GM06990 (cell line): ENCODE measurements around the gene HSF4.

Experiments
- DNase-seq: peaks from one replicate; pipeline ENCODE4 v3.0.0-alpha.2; 2011; ENCODE audit not compliant: insufficient read length; ENCODE audit errors: extremely low read depth
- H3K27me3 ChIP-seq: replicated peaks from 2 replicates; pipeline ENCODE4 v1.6.0; 2011; ENCODE audit warnings: low read length; ENCODE audit not compliant: control insufficient read depth, insufficient read depth
- H3K36me3 ChIP-seq: 2 replicates; pipeline ENCODE4 v1.5.1; 2011; ENCODE audit warnings: low read length; ENCODE audit not compliant: control insufficient read depth, insufficient read depth
- H3K4me3 ChIP-seq: replicated peaks from 2 replicates; pipeline ENCODE4 v1.5.1; 2011; ENCODE audit warnings: low read depth, mild to moderate bottlenecking, control low read depth, low read length
- CTCF ChIP-seq: IDR thresholded peaks from 2 replicates; pipeline ENCODE4 v1.5.1; 2011; ENCODE audit warnings: low read length, control low read depth, mild to moderate bottlenecking, inconsistent platforms; ENCODE audit not compliant: insufficient read depth, poor library complexity, severe bottlenecking

HSF4 gene

GRCh38 chr16:67187175-67187890, 22.8 kb downstream of the HSF4 start:
- no peak for DNase-seq
- no peaks in the 10 kb centered on the region; the same call in 1 of the 2 replicates for H3K27me3 ChIP-seq
- no peak overlapping the region for H3K4me3 ChIP-seq
- TF ChIP-seq CTCF: no peak
- no peaks in the 10 kb centered on the region for H3K36me3 ChIP-seq

- DNase-seq: no peak
- TF ChIP-seq CTCF: no peak
- Histone ChIP-seq H3K36me3 (no peaks in the 10 kb centered on the region), H3K4me3 (no peak overlapping the region), H3K27me3 (no peaks in the 10 kb centered on the region; the same call in 1 of the 2 replicates)
Observed at GRCh38 chr16:67188323-67188722, 23.8 kb downstream of the HSF4 start.

GRCh38 chr16:67188798-67189197, 24.3 kb downstream of the HSF4 start:
- Histone ChIP-seq H3K36me3 (no peaks in the 10 kb centered on the region), H3K27me3 (no peaks in the 10 kb centered on the region; the same call in 1 of the 2 replicates), H3K4me3 (no peak overlapping the region)
- TF ChIP-seq CTCF: no peak
- DNase-seq: no peak

GRCh38 chr16:67190041-67190440, 25.5 kb downstream of the HSF4 start, which contains the start of gene EXOC3L1:
Gene EXOC3L1, minus strand, starts transcription at chr16:67190136. Its CDS starts 460 bp downstream, at chr16:67189676.
- Histone ChIP-seq H3K36me3 (peaks cover 11% of the 10 kb centered on the region), H3K27me3 (no peaks in the 10 kb centered on the region), H3K4me3 (no peak within 1 kb of the TSS)
- no peak for DNase-seq
- TF ChIP-seq CTCF: no peak

GRCh38 chr16:67190448-67191399, 26.2 kb downstream of the HSF4 start:
- Histone ChIP-seq H3K36me3 (peaks cover 14% of the 10 kb centered on the region), H3K4me3 (no peak overlapping the region), H3K27me3 (no peaks in the 10 kb centered on the region)
- TF ChIP-seq CTCF: no peak
- no peak for DNase-seq
